Mucosa of gallbladder (tissue), 1 donor: ENCODE data around the gene TMEM14A. TPM values are rescaled to one million over a fixed set of nuclear protein-coding genes. Genes with fewer than 3 reads are reported as not detected.

Experiments
- DNase-seq: peaks from one replicate; pipeline ENCODE4 v3.0.0-alpha.2; 2020; ENCODE audit warnings: low spot score
- total RNA-seq: library from RNA; stranded (reverse); gene quantifications from one replicate; pipeline ENCODE4 v1.2.1, GENCODE V29; 2021
- donor health status: DM: no; HTN: no; CAD: no.

The TMEM14A gene
- total RNA-seq, 1 donor from 2014 or later, result 35.2 TPM

DNA sequence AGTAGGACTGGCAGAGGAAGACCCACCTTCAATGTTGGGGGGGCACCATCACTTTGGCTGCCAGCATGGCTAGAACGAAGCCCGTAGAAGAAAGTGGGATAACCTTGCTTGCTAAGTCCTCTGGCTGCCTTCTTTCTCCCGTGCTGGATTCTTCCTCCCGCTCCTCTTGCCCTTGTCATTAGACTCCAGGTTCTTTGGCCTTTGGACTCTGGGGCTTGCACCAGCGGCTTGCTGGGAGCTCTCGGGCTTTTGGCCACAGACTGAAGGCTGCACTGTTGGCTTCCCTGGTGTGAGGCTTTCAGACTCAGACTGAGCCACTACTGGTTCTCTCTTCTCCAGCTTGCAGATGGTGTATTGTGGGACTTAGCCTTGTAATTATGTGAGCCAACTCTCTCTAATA, 64.2 kb downstream of the TMEM14A start:
- DNase-seq, result peak; percentile 63

- no peak for DNase-seq
These were observed 65.2 kb downstream of the TMEM14A start for GRCh38 chr6:52736145-52736544.

Other genes starting within 250 kb of the TMEM14A start
- gene TRAM2, start 94.1 kb upstream of the TMEM14A start, total RNA-seq, result 16.0 TPM
- 113 TPM for gene GSTA2, start 92.4 kb downstream of the TMEM14A start, total RNA-seq
- 382 TPM for gene GSTA1, start 132.7 kb downstream of the TMEM14A start, total RNA-seq
- gene GSTA5, start 169.7 kb downstream of the TMEM14A start, total RNA-seq, result not detected
- not detected for gene GSTA3, start 238.6 kb downstream of the TMEM14A start, total RNA-seq